ENCODE data around the gene OR2AT4.
"Not testable (repeated sequence)": the region's sequence is repeated elsewhere in the genome, so short reads cannot be mapped to it uniquely, and the experiment has no call there.

The OR2AT4 gene

DNA sequence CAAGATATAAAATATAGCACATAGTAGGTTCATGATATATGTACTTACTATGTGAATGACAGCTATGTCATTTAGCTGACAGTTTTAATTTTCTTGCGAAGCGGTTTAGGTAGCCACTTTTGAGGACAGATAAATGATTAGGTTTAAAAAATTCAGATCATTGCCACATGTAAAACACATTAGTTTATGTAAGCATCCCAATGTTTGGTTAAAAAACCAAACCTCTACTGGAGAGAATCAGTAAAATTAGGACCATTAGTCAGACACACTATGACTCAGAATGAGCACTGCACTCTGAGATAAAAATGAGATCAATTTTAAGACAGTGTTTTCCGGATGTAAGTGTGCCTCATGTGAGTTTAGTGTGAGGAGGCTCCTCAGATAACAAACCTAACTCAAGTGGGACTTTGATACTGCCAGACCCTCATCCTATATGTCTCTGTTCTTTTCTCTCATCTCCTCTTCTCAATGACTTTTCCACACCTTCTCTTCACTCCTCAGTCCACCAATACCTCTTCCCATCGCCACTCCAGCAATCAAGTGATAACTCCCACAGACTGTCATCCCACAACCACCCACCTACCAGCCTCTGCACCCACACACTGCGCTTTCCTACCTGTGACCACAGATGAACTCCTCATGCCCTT is 6.8 kb upstream of the OR2AT4 start:
- DNase-seq (ENCODE audit: low read depth in 2 of 2, low spot score in 1 of 2): no peak

DNA sequence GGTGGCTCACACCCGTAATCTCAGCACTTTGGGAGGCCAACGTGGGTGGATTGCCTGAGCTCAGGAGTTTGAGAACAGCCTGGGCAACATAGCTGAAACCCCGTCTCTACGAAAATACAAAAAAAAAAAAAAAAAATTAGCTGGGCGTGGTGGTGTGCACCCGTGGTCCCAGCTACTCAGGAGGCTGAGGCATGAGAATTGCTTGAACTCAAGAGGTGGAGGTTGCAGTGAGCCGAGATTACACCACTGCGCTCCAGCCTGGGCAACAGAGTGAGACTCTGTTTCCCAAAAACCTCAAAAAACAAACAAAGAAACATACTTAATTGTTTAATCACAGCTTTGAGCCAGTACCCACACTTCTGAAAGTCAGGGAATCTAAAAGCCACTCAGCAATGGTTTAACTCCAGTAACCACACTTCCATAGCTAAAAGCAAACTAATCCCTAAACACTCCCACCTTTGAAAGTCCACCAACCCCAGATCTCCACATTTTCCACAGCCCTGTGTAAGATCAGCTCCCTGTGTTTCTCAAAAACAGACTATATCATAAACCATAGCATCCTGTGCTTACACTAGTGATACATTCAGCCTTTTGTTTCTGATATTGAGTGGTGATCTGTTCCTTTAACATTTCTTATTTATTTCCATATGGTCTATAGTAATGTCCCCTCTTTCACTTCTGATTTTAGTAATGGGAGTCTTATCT is 4.9 kb upstream of the OR2AT4 start:
- no peak for DNase-seq (ENCODE audit: low read depth in 2 of 2, low spot score in 1 of 2)

DNA sequence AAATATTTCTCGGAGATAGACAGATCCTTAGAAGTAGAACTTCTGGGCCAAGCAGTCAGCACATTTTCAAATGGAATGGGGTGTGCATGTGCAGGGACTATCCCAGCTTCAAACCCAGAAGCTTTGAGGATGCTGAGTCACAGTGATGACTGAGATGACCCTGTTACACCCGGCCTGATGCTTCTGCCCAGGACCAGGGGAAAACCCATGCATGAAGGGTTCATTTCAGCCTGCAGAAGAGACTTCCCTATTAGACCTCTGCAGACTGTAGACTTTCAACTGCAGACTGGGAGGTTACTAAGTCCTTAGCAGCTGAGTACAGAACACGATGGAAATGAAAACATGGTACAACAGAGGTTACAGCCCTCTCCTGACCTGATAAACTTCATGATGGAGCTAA is 3.6 kb upstream of the OR2AT4 start:
- no peak for DNase-seq (ENCODE audit: low read depth in 2 of 2, low spot score in 1 of 2)

DNA sequence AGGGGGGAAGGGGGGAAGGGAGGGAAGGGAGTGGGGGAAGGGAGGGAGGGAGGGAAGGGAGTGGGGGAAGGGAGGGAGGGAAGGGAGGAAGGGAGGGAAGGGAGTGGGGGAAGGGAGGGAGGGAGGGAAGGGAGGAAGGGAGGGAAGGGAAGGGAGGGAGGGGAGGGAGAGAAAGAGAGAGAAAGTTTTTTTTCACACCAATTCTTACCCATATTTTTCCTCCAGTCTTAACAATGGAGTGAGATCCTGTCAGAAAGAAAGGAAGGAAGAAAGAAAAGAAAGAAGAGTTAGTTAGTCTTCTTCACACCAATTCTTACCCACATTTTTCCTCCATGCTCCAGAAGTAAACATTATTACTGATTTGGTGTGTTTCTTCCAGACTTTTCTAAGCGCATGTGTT is 3.0 kb upstream of the OR2AT4 start:
- DNase-seq (ENCODE audit: low read depth in 2 of 2, low spot score in 1 of 2): no peak

DNA sequence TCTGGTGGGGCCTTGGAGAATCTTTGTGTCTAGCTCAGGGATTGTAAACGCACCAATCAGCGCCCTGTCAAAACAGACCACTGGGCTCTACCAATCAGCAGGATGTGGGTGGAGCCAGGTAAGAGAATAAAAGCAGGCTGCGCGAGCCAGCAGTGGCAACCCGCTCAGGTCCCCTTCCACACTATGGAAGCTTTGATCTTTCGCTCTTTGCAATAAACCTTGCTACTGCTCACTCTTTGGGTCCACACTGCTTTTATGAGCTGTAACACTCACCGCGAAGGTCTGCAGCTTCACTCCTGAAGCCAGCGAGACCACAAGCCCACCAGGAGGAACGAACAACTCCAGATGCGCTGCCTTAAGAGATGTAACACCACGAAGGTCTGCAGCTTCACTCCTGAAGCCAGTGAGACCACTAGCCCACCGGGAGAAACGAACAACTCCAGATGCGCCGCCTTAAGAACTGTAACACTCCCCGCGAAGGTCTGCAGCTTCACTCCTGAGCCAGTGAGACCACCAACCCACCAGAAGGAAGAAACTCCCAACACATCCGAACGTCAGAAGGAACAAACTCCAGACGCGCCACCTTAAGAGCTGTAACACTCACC is 2.3 kb upstream of the OR2AT4 start:
- not testable (repeated sequence) for DNase-seq (ENCODE audit: low read depth in 2 of 2, low spot score in 1 of 2)

DNA sequence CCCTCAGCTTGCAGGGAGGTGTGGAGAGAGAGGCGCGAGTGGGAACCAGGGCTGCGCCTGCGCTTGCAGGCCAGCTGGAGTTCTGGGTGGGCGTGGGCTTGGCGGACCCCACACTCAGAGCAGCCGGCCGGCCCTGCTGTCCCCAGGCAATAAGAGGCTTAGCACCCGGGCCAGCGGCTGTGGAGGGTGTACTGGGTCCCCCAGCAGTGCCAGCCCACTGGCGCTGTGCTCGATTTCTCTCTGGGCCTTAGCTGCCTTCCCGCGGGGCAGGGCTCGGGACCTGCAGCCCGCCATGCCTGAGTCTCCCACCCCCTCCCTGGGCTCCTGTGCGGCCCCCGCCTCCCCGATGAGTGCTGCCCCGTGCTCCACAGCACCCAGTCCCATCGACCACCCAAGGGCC is 1.5 kb upstream of the OR2AT4 start:
- not testable (repeated sequence) for DNase-seq (ENCODE audit: low read depth in 2 of 2, low spot score in 1 of 2)

DNA sequence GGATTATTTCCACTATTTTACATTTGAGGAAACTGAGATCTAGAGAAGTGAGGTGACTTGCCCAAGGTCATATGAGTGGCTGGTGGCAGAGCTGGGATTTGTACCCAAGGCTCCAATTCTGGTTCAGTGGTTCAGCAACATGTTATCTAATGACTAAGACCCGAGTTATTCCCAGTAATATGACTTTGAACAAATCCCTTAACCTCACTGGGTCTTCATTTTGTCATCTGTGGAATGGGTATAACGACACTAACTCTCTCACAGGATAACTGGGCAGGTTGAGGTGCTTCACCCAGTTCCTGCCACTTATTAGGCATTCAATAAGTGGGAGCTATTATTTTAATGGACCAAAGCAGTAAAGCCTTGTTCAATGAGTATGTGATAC is 489 bp upstream of the OR2AT4 start:
- no peak for DNase-seq (ENCODE audit: low read depth in 2 of 2, low spot score in 1 of 2)

DNA sequence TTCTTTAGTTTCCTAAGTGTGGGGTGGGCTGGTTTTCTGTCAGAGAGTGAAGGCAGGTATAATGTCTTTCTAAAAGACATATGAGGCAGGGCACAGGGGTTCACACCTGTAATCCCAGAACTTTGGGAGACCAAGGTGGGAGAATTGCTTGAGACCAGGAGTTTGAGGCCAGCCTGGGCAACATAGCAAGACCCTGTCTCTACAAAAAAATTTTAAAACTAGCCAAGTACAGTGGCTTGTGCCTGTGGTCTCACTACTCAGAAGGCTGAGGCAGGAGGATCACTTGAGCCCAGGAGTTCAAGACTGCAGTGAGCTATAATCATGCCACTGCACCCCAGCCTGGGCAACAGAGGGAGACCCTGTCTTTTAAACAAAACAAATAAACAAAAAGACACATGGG is 2.3 kb downstream of the OR2AT4 start:
- DNase-seq (ENCODE audit: low read depth in 2 of 2, low spot score in 1 of 2): not testable (repeated sequence)

DNA sequence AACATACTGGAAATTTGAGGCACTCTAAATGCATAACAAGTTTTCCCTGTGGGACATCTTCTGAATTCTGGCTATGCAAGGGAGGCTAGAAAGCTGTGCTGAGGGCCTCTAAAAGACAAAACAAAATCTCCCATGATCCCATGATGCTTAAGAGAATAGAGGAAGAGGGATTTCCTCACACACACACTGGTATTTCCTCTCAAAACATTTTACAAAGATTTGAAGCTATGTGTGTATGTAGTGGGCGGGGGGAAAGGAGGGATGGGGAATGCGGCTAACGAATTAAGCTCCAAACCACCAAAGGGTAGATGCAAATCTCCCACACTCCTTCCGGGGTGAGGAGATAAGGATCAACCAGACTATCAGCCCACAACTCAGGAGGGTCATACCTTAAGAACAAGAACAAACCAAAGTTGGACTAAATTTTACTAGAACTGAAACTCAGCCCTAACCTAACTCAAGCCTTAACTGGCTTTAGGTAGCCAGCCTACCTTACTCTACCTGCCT is 6.0 kb downstream of the OR2AT4 start:
- DNase-seq (ENCODE audit: low read depth in 2 of 2, low spot score in 1 of 2): no peak

DNA sequence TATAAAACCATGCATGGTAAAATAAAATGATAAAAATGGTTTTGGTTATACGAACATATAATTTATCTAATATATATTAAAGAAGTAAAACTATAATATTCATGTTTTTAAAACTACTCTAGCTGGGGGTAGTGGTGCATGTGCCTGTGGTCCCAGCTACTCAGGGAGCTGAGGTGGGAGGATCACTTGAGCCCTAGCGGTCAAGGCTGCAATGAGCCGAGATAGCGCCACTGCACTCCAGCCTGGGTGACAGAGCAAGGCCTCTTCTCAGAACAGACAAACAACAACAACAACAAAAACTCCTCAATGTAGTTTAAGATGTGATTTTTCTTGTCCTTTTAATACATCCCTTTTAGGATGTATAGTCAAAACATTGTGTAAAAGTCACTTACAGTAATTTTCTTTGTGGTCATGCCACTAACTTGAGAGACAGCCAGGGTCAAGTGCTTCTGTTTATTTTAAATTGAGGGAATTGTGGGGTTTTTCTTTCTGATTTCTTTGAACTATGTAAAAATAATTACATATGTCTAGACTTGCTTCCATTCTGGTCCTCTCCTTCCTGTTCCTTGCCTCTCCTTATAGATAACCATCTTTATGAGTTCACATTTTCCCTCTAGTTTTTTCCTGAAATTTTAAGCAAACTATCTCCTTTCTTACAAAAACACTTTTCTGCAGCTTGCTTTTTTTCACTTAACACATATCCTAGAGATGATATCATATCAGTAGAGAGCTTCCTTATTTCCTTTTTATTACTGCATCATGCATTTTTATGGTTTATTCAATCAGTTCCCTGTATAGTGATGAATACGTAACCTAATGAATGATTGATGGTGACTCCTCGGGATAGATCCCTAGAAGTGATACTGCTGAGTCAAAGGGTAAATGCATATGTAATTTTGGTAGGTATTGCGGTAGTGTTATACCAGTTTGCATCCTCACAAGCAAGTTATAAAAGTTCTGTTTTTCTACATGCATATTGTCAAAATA is 9.1 kb downstream of the OR2AT4 start:
- no peak for DNase-seq (ENCODE audit: low read depth in 2 of 2, low spot score in 1 of 2)

DNA sequence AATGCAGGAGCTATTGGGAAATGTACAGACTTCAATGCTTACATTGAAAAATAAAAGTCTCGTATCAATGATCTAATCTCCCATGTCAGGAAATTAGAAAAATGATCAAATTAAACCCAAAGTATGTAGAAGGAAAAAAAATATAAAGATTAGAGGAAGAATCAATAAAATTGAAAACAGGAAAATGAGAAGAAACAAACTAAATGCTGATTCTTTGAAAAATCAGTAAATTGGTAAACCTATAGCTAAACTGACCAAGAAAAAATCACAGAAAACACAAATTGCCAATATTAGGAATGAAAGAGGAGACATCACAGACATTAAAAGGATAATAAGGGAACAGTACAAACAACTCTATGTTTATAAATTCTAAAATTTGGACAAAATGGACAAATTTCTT is 11.8 kb downstream of the OR2AT4 start:
- no peak for DNase-seq (ENCODE audit: low read depth in 2 of 2, low spot score in 1 of 2)

DNA sequence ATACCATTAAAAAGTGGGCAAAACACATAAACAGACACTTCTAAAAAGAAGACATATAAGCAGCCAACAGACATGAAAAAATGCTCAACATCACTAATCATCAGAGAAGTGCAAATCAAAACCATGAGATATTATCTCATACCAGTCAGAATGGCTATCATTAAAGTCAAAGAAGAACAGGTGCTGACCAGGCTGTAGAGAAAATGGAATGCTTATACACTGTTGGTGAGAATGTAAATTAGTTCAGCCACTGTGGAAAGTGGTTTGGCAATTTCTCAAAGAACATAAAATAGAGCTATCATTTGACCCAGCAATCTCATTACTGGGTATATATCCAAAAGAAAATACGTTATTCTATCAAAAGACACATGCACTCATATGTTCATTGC is 13.5 kb downstream of the OR2AT4 start:
- no peak for DNase-seq (ENCODE audit: low read depth in 2 of 2, low spot score in 1 of 2)

DNA sequence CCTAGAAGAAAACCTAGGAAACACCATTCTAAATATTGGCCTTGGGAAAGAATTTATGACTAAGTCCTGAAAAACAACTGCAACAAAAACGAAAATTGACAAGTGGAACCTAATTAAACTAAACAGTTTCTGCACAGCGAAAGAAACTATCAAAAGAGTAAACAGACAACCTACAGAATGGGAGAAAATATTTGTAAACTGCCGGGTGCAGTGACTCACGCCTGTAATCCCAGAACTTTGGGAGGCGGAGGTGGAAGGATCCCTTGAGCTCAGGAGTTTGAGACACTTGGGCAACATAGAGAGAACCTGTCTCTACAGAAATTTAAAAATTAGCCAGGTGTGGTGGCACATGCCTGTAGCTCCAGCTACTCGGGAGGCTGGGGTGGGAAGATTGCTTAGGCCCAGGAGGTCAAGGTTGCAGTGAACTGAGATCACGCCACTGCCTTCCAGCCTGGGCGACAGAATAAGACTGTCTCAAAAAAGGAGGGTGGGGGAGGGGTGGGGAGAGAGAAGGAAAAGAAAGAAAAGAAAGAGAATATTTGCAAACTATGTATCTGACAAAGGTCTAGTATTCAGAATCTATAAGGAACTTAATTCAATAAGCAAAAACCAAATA is 14.0 kb downstream of the OR2AT4 start:
- no peak for DNase-seq (ENCODE audit: low read depth in 2 of 2, low spot score in 1 of 2)

DNA sequence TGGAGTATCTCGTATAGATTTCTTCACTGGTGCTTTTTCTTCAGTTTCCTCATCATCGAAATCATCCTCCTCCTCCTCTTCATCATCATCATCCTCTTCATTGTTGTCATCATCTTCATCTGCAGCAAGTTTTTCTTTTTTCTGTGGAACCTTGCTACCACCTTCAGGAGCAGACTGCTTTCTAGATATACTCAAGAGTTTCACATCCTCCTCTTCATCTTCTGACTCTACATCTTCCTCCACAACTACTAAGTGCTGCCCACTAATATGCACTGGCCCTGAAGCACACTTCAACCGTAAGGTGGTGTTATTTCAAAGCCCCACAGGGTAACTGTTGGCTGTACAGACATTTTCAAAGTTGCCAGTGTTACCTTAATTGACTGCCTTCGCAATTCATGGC is 17.1 kb downstream of the OR2AT4 start:
- DNase-seq (ENCODE audit: low read depth in 2 of 2, low spot score in 1 of 2): no peak

DNA sequence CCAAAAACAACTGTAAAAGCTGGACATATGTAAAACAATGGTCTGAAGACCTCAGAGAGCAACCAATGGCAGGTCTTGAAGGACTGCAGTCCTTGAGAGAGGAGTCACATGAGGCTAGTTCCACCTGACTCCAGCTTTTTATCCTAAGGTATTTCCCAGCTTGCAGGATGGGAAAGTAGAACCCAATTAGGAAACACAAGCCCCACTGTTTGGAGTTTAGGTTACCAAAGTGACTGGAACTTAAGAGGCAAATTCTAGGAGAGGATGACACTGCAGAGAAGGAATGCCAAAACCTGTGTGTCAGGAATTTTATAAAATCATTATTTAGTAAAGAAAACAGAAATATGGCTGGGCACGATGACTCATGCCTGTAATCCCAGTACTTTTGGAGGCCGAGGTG is 18.4 kb downstream of the OR2AT4 start:
- DNase-seq (ENCODE audit: low read depth in 2 of 2, low spot score in 1 of 2): no peak

DNA sequence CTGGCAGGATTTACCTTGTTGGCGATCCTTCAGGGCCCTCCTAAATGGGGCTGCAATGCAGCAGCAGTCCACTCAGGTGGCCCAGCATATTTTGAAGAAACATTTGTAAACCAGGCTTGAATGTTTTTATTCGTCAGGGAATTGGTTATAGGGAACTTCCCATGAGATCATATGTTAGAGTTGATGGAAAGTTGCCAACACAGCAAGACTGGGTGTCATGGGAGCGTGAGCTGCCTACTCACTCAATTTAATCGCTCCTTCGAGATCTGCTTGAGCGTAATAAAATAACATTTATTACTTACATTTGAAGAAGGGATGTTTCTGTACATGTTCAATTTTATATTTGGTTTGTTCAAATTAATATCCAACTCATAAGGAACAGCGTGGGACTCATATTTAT is 19.4 kb downstream of the OR2AT4 start:
- no peak for DNase-seq (ENCODE audit: low read depth in 2 of 2, low spot score in 1 of 2)

DNA sequence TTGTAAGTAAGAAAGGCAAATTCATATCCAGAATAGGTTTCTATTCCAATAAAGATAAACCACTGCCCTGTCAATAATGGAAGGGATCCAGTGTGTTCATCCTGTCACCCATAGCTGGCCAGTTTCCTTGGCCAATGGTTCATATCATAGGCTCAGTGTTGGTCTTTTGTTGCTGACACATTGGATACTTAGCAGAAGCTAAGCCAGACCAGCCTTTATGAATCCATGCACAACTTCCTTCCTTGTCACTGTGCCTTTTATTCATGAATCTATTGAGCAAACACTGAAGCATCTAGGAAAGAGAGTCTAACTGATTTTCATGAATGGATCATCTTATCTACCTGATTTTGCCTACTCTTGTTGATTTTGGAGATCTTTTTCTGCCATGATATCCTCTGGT is 20.0 kb downstream of the OR2AT4 start:
- no peak for DNase-seq (ENCODE audit: low read depth in 2 of 2, low spot score in 1 of 2)

DNA sequence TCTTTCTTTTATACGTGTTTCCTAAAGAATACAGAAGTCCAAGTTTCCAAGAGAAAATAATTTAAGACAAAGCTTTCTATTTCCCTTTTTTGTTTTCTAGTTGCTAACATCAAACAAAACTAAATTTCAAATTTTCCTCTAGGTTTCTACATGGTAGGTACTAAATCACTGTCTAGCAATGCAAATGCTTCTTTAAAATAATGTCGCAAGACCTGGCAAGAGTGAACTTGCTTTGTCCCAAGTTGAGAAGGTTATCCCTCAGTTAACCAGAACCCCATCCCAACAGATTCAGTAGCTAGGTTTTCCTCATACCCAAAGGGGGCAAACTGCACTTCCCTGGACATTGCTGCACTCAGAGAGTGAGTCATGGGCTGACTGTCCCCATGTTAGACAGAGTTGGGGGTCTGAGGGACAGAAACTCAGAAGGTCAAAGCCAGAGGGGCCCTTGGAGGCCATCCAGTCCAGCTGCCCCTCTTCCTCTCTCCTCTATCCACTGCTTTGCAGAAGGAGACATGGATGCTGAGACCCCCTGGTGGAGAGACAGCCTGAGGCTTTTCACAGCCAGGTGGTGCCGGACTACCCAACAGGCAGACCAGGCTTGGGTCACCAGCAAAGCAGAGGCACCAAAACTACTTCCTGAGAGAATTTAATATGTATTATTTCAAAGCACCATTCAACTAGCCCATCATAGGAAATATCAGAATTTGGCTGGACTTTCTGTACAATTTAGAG is 23.1 kb downstream of the OR2AT4 start:
- DNase-seq (ENCODE audit: low read depth in 2 of 2, low spot score in 1 of 2): no peak

DNA sequence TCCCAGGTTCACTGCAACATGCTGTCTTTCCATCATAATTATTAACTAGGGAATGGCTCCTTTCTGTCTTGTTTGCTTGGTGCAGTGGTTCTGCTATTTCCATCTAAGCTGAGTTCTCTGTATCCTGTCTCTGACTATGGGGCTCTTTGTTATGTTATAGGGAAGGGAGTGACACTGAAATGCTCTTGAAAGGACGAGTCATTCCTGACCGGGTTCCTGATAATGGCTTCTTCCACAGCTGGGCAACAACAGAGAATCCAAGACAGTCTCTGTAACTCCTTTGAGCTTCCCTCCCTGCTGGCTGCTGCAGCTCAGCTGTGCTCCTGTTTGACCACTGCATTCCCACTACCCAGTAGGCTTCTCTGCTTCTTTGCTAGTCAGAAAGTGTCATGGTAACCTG is 24.1 kb downstream of the OR2AT4 start:
- DNase-seq (ENCODE audit: low read depth in 2 of 2, low spot score in 1 of 2): no peak

DNA sequence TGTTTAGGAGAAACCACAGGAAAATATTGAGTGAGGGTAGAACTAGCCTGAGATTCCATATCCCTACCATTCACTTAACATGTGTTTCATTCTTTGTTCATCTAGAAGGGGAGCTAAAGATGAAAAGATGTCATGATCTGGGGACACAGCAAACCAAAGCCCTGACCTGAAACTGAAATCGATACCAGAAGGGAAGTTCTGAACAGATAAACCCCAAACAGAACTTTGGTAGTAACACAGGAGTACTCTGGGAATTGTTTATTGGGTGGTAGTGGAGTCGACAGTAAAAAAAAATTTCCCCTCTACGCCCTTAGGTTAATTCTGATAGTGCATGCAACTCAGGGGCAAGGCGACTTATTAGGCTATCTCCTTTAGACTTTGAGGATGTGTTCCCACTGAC is 27.2 kb downstream of the OR2AT4 start:
- no peak for DNase-seq (ENCODE audit: low read depth in 2 of 2, low spot score in 1 of 2)

All from stimulated activated CD8-positive, alpha-beta memory T cell treated with anti-CD3 and anti-CD28 coated beads, Interleukin-4, amount 100 ng/mL, for 1 hour (primary cell).